Measurements from ENCODE around the gene ATG4C. TPM values are rescaled to one million over a fixed set of nuclear protein-coding genes. Genes with fewer than 3 reads are reported as not detected.
"Not testable (repeated sequence)": the region's sequence is repeated elsewhere in the genome, so short reads cannot be mapped to it uniquely, and the experiment has no call there.

ATG4C gene, protein sequence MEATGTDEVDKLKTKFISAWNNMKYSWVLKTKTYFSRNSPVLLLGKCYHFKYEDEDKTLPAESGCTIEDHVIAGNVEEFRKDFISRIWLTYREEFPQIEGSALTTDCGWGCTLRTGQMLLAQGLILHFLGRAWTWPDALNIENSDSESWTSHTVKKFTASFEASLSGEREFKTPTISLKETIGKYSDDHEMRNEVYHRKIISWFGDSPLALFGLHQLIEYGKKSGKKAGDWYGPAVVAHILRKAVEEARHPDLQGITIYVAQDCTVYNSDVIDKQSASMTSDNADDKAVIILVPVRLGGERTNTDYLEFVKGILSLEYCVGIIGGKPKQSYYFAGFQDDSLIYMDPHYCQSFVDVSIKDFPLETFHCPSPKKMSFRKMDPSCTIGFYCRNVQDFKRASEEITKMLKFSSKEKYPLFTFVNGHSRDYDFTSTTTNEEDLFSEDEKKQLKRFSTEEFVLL
- polyA plus RNA-seq (2013, experiment 1 of 2; ENCODE audit: insufficient read length) = 8.8 TPM
- polyA plus RNA-seq (2013, experiment 2 of 2; ENCODE audit: insufficient read length) = 10.6 TPM

GRCh38 chr1:62783736-62784508 lies at the start of gene ATG4C:
Gene ATG4C, plus strand, starts transcription at chr1:62784132. Its CDS starts 19,655 bp downstream, at chr1:62803787.
- peak; percentile 97 for DNase-seq

DNA sequence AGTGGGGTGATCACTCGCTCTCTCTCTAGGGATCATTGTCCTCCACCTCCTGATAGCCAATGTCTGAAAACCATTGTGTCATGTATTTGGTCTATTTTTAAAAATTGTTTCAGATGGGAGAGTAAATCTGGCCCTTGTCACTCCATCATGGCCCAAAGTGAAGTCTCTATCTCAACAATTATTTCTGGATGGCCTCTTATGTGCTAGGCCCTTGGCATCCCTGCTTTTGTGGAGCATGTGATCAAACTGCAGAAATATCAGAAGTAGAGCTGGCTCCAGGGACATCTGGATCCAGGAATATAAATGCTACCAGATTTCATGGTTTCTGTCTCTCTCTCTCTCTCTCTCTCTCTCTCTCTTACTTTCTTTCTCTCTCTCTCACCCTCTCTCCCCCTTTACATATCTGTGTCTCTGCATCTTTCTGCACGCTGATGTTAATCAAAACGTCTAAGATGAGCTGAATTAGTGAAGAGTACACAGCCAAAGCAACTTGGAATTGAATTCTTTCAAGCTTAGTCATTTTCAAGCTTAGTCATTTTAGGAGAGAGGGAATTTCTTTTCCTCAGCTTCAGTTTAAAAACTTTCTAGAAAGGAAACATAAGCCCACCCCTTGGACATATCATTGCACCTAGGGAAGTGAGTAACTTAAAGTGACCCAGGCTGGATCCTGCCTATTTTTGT lies 48.3 kb upstream of the ATG4C start:
- peak; percentile 77 for DNase-seq

DNA sequence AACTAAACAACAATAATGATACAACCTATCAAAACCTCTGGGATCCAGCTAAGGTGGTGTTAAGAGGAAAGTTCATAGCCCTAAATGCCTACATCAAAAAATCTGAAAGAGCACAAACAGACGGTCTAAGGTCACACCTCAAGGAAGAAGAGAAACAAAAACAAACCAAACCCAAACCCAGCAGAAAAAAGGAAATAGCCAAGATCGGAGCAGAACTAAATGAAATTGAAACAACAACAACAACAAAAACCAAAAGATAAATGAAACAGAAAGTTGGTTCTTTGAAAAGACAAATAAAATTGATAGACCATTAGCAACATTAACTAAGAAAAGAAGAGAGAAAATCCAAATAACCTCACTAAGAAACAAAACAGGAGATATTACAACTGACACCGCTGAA lies 43.2 kb upstream of the ATG4C start:
- not testable (repeated sequence) for DNase-seq

GRCh38 chr1:62744611-62745577 lies 39.0 kb upstream of the ATG4C start:
- no peak for DNase-seq

DNA sequence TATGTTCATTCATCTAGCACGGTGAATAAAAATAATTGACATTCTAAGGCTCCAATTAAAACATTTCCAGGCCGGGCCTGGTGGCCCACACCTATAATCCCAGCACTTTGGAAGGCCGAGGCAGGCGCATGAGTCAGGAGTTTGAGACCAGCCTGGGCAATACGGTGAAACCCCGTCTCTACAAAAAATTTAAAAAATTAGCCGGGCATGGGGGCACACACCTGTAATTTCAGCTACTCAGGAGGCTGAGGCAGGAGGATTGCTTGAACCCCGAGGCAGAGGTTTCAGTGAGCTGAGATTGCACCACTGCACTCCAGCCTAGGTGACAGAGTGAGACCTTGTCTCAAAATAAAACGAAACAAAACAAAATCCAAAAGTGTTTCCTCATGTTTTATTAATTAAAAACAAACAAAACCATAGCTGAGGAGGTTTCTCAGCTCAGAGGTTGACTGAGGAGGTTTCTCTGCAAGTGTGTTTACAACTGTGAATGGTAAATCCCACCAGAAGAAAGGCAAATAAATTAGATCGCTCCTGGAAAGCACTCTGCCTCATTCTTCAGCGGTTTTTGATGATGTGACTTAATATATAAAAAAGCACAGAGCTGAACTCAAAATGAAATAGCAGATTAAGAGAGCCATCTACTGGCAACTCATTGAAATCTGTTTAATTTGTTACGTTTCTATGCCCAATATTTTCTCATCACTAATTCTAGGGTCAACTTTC lies 37.7 kb upstream of the ATG4C start:
- peak; percentile 66 for DNase-seq

GRCh38 chr1:62746809-62747138 lies 37.2 kb upstream of the ATG4C start:
- DNase-seq = no peak

DNA sequence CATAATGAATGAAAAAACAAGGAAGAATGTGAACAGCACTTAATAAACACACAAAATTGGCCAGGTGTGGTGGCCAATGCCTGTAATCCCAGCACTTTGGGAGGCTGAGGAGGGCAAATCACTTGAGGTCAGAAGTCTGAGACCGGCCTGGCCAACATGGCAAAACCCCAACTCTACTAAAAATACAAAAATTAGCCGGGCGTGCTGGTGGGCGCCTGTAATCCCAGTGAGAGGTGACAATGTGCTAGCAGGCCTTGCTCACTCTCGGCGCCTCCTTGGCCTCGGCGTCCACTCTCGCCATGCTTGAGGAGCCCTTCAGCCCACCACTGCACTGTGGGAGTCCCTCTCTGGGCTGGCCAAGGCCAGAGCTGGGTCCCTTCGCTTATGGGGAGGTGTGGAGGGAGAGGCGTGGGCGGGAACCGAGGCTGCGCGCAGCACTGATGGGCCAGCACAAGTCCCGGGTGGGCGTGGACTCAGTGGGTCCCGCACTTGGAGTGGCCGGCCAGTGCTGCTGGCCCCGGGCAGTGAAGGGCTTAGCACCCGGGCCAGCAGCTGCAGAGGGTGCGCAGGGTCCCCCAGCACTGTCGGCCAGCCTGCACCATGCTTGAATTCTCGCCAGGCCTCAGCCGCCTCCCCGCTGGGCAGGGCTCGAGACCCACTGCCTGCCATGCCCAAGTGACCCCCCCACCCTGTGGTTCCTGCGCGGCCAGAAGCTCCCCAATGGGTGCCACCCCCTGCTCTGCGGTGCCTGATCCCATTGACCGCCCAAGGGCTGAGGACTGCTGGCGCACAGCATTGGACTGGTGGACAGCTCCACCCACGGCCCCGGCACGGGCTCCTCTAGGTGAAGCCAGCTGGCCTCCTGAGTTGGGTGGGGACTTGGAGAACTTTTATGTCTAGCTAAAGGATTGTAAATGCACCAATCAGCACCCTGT lies 30.6 kb upstream of the ATG4C start:
- DNase-seq = no peak

DNA sequence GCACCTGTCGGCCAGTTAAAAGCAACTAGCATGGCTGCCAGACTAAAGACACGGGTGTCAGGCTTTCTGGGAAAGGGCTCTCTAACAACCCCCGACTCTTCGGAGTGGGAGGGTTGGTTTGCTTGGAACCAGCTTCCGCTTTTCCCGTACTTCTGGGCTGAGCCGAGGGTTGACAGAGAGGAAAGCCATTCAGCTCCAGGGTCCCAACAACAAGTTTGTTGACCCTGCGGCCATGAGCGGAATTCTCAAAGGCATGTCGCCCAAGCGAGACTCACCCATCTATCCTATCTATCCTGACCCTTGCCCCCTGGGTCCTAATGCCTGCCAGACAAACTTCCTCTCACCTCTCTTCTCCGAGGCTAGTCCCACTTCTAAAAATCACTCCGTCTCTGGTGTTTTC lies 29.0 kb upstream of the ATG4C start:
- DNase-seq = not testable (repeated sequence)

GRCh38 chr1:62756255-62756884 lies 27.6 kb upstream of the ATG4C start:
- DNase-seq = not testable (repeated sequence)

DNA sequence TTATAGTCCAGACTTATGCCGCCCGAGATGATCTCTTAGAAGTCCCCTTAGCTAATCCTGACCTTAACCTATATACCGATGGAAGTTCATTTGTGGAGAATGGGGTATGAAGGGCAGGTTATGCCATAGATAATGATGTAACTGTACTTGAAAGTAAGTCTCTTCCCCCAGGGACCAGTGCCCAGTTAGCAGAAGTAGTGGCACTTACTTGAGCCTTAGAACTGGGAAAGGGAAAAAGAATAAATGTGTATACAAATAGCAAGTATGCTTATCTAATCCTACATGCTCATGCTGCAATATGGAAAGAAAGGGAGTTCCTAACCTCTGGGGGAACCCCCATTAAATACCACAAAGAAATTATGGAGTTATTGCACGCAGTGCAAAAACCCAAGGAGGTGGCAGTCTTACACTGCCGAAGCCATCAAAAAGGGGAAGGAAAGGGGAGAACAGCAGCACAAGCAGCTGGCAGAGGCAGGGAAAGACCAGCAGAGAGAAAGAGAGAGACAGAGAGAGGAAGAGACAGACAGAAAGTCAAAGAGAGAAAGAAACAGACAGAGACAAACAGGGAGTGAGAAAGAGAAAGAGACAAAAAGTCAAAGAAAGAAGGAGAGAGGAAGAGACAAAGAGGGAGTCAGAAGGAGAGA lies 24.6 kb upstream of the ATG4C start:
- not testable (repeated sequence) for DNase-seq

DNA sequence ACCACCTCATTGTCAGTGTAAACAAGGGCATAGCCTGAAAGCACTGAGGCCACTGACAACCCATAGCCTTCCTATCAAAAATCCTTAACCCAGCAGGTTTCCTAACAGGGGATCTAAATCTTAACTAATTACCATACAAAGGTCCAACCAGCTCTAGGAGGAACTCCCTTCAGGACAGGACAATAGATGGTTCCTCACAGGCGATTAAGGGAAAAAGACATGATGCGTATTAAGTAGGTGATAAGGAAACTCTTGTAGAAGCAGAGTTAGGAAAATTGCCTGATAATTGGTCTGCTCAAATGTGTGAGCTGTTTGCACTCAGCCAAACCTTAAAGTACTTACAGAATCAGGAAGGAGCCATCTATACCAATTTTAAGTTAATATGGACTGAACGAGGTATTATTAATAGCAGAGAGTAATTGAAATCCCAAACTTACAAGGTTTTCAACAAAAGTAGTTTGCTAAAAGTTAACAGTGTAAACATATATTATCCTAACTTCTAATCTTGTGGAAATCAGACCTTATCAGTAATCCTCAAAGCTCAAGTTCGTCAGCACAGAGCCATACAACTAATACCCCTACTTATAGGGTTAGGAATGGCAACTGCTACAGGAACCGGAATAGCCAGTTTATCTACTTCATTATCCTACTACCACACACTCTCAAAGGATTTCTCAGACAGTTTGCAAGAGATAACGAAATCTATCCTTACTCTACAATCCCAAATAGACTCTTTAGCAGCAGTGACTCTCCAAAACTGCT lies 23.7 kb upstream of the ATG4C start:
- not testable (repeated sequence) for DNase-seq

DNA sequence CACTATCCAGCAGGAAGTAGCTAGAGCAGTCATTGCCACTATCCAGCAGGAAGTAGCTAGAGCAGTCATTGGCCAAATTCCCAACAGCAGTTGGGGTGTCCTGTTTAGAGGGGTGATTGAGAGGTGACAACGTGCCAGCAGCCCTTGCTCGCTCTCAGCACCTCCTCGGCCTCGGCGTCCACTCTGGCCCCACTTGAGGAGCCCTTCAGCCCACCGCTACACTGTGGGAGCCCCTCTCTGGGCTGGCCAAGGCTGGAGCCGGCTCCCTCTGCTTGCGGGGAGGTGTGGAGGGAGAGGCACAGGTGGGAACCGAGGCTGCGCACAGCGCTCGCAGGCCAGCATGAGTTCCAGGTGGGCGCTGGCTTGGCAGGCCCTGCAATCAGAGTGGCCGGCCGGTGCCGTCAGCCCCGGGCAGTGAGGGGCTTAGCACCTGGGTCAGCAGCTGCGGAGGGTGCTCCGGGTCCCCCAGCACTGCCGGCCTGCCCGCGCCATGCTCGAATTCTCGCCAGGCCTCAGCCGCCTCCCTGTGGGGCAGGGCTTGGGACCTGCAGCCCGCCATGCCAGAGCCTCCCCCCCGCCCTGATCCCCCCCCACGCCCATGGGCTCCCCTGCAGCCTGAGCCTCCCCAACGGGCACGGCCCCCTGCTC lies 22.6 kb upstream of the ATG4C start:
- not testable (repeated sequence) for DNase-seq

GRCh38 chr1:62762027-62762426 lies 21.9 kb upstream of the ATG4C start:
- DNase-seq = not testable (repeated sequence)

DNA sequence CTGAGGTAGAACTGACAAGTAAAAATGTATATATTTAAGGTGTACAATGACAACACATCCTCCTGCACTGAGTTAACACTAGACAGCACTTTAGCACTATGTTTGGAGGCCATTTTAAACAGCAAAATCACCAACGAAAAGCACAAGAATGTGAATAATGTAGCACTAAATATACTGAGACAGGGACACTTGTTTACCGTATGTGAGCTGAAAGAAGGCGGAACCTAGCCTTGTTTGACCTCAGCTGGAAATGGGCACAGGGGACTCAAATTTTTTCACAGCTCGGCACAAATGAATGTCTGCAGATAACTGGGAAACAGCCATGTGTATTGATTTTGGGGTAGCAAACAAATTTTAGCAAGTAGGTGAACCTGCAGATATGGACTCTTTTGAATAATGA lies 18.0 kb upstream of the ATG4C start:
- DNase-seq = no peak

DNA sequence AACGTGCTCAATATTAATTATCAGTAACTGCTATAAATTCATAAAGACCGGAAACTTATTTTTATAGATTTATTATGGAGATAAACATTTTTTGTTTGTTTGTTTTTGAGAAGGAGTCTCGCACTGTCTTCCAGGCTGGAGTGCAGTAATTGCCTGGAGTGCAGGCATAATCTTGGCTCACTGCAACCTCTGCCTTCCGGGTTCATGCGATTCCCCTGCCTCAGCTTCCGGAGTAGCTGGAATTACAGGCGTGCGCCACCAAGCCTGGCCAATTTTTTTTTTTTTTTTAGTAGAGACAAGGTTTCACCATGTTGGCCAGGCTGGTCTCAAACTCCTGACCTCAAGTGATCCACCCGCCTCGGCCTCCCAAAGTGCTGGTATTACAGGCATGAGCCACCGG lies 15.4 kb upstream of the ATG4C start:
- DNase-seq = not testable (repeated sequence)

DNA sequence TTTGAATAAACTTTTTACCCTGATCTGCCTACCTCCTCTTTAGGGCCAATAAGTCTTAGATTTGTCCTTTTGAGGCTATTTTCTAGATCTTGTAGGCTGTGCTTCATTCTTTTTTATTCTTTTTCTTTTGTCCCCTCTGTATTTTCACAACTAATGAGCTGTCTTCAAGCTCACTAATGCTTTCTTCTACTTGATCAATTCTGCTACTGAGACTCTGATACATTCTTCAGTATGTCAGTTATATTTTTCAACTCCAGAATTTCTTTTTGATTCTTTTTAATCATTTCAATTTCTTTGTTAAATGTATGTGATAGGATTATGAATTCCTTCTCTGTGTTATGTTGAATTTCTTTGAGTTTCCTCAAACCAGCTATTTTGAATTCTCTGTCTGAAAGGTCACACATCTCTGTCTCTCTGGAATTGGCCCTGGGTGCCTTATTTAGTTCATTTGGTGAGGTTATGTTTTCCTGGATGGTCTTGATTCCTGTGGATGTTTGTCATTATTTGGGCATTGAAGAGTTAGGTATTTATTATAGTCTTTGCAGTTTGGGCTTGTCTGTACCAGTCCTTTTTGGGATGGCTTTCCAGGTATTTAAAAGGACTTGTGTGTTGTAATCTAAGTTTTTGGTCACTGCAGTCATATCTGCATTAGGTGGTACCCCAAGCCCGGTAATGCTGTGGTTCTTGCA lies 11.2 kb upstream of the ATG4C start:
- no peak for DNase-seq

GRCh38 chr1:62774006-62774405 lies 9.9 kb upstream of the ATG4C start:
- no peak for DNase-seq

Measured in fibroblast of skin of scalp (primary cell).